T-helper 1 cell treated with Interleukin-12 subunit alpha and Interleukin-12 subunit beta and Interleukin-4 antibody, amounts not matched to agents 30 μg/mL and 1 μg/mL, for 36 hours (primary cell): ENCODE results near the gene GINS1.
"Not testable (repeated sequence)": the region's sequence is repeated elsewhere in the genome, so short reads cannot be mapped to it uniquely, and the experiment has no call there.

Experiments used
- H3K27ac Mint-ChIP-seq: one replicate; pipeline ENCODE4 v1.8.0; 2021; ENCODE audit warnings: mild to moderate bottlenecking, mixed read lengths
- H3K27me3 Mint-ChIP-seq: one replicate; pipeline ENCODE4 v1.8.0; 2021; ENCODE audit warnings: low read depth, mixed read lengths
- H3K36me3 Mint-ChIP-seq: one replicate; pipeline ENCODE4 v1.8.0; 2021; ENCODE audit warnings: low read depth, mixed read lengths
- H3K4me1 Mint-ChIP-seq: one replicate; pipeline ENCODE4 v1.8.0; 2021; ENCODE audit warnings: low read depth, mixed read lengths
- H3K4me3 Mint-ChIP-seq: one replicate; pipeline ENCODE4 v1.8.0; 2021; ENCODE audit warnings: mild to moderate bottlenecking, moderate library complexity, mixed read lengths
- H3K9me3 Mint-ChIP-seq: one replicate; pipeline ENCODE4 v1.8.0; 2021; ENCODE audit warnings: mixed read lengths

The GINS1 gene

GRCh38 chr20:25399037-25399430 is 8.4 kb upstream of the GINS1 start:
- no peak overlapping the region for H3K27ac Mint-ChIP-seq
- H3K4me3 Mint-ChIP-seq = no peak overlapping the region
- H3K9me3 Mint-ChIP-seq = peaks cover 12% of the 10 kb centered on the region
- peaks cover 7% of the 10 kb centered on the region for H3K36me3 Mint-ChIP-seq
- H3K4me1 Mint-ChIP-seq = peaks cover 5% of the 10 kb centered on the region
- H3K27me3 Mint-ChIP-seq = peaks cover 13% of the 10 kb centered on the region

- Mint-ChIP-seq H3K27me3 (peaks cover 13% of the 10 kb centered on the region), H3K9me3 (peaks cover 18% of the 10 kb centered on the region)
- not testable (repeated sequence) for H3K27ac Mint-ChIP-seq, H3K4me3 Mint-ChIP-seq, H3K36me3 Mint-ChIP-seq, H3K4me1 Mint-ChIP-seq
These were observed 7.2 kb upstream of the GINS1 start for GRCh38 chr20:25400291-25400732.

- no peak overlapping the region for H3K27ac Mint-ChIP-seq
- peaks cover 4% of the 10 kb centered on the region for H3K27me3 Mint-ChIP-seq
- H3K4me3 Mint-ChIP-seq = no peak overlapping the region
- H3K36me3 Mint-ChIP-seq = peaks cover 8% of the 10 kb centered on the region
- peaks cover 18% of the 10 kb centered on the region for H3K9me3 Mint-ChIP-seq
- H3K4me1 Mint-ChIP-seq = peaks cover 6% of the 10 kb centered on the region
These were observed 4.9 kb upstream of the GINS1 start for GRCh38 chr20:25402583-25402982.

GRCh38 chr20:25408170-25408547 is 686 bp downstream of the GINS1 start:
- H3K36me3 Mint-ChIP-seq = peaks cover 5% of the 10 kb centered on the region
- H3K4me1 Mint-ChIP-seq = peaks cover 19% of the 10 kb centered on the region
- H3K27me3 Mint-ChIP-seq = no peaks in the 10 kb centered on the region
- peak overlapping the region; percentile 85 for H3K27ac Mint-ChIP-seq
- peaks cover 11% of the 10 kb centered on the region for H3K9me3 Mint-ChIP-seq
- peak overlapping the region; percentile 95 for H3K4me3 Mint-ChIP-seq

- H3K27ac Mint-ChIP-seq = peak overlapping the region; percentile 18
These were observed 1.4 kb downstream of the GINS1 start for GRCh38 chr20:25408890-25409289.

GRCh38 chr20:25418776-25419175 is 11.3 kb downstream of the GINS1 start:
- Mint-ChIP-seq H3K4me3 (no peak overlapping the region), H3K27me3 (no peaks in the 10 kb centered on the region), H3K4me1 (peaks cover 6% of the 10 kb centered on the region), H3K27ac (no peak overlapping the region), H3K9me3 (no peaks in the 10 kb centered on the region), H3K36me3 (peaks cover 9% of the 10 kb centered on the region)

More at GRCh38 chr20:25408890-25409289, 1.4 kb downstream of the GINS1 start:
- Mint-ChIP-seq H3K36me3 (peaks cover 5% of the 10 kb centered on the region), H3K27me3 (no peaks in the 10 kb centered on the region), H3K9me3 (peaks cover 7% of the 10 kb centered on the region), H3K4me1 (peaks cover 20% of the 10 kb centered on the region), H3K4me3 (peak overlapping the region; percentile 95)

GRCh38 chr20:25421102-25421501 is 13.6 kb downstream of the GINS1 start:
- H3K4me3 Mint-ChIP-seq = no peak overlapping the region
- peaks cover 10% of the 10 kb centered on the region for H3K4me1 Mint-ChIP-seq
- H3K27me3 Mint-ChIP-seq = no peaks in the 10 kb centered on the region
- no peak overlapping the region for H3K27ac Mint-ChIP-seq
- no peaks in the 10 kb centered on the region for H3K9me3 Mint-ChIP-seq
- H3K36me3 Mint-ChIP-seq = peaks cover 21% of the 10 kb centered on the region

- H3K9me3 Mint-ChIP-seq = no peaks in the 10 kb centered on the region
- H3K4me1 Mint-ChIP-seq = peaks cover 9% of the 10 kb centered on the region
- H3K4me3 Mint-ChIP-seq = no peak overlapping the region
- H3K27me3 Mint-ChIP-seq = no peaks in the 10 kb centered on the region
- no peak overlapping the region for H3K27ac Mint-ChIP-seq
- H3K36me3 Mint-ChIP-seq = peaks cover 26% of the 10 kb centered on the region
These were observed 14.6 kb downstream of the GINS1 start for GRCh38 chr20:25422032-25422431.

- no peak overlapping the region for H3K27ac Mint-ChIP-seq
- H3K36me3 Mint-ChIP-seq = peaks cover 35% of the 10 kb centered on the region
- no peaks in the 10 kb centered on the region for H3K9me3 Mint-ChIP-seq
- H3K4me3 Mint-ChIP-seq = no peak overlapping the region
- no peaks in the 10 kb centered on the region for H3K27me3 Mint-ChIP-seq
- H3K4me1 Mint-ChIP-seq = peaks cover 6% of the 10 kb centered on the region
These were observed 17.1 kb downstream of the GINS1 start for GRCh38 chr20:25424536-25424935.

- Mint-ChIP-seq H3K9me3 (no peaks in the 10 kb centered on the region), H3K36me3 (peaks cover 12% of the 10 kb centered on the region), H3K27ac (no peak overlapping the region), H3K4me3 (no peak overlapping the region), H3K4me1 (peaks cover 3% of the 10 kb centered on the region), H3K27me3 (no peaks in the 10 kb centered on the region)
These were observed 29.7 kb downstream of the GINS1 start for GRCh38 chr20:25437153-25437581.

- no peak overlapping the region for H3K4me3 Mint-ChIP-seq
- peaks cover 3% of the 10 kb centered on the region for H3K4me1 Mint-ChIP-seq
- no peak overlapping the region for H3K27ac Mint-ChIP-seq
- peaks cover 11% of the 10 kb centered on the region for H3K36me3 Mint-ChIP-seq
- H3K9me3 Mint-ChIP-seq = no peaks in the 10 kb centered on the region
- H3K27me3 Mint-ChIP-seq = no peaks in the 10 kb centered on the region
These were observed 31.9 kb downstream of the GINS1 start for GRCh38 chr20:25439328-25439727.

GRCh38 chr20:25444556-25444955 is 37.1 kb downstream of the GINS1 start:
- H3K4me1 Mint-ChIP-seq = peaks cover 5% of the 10 kb centered on the region
- H3K27me3 Mint-ChIP-seq = no peaks in the 10 kb centered on the region
- no peaks in the 10 kb centered on the region for H3K9me3 Mint-ChIP-seq
- peaks cover 30% of the 10 kb centered on the region for H3K36me3 Mint-ChIP-seq
- H3K4me3 Mint-ChIP-seq = no peak overlapping the region
- H3K27ac Mint-ChIP-seq = no peak overlapping the region

- Mint-ChIP-seq H3K36me3 (peaks cover 30% of the 10 kb centered on the region), H3K4me3 (no peak overlapping the region), H3K27me3 (no peaks in the 10 kb centered on the region), H3K4me1 (peaks cover 5% of the 10 kb centered on the region), H3K27ac (no peak overlapping the region), H3K9me3 (no peaks in the 10 kb centered on the region)
These were observed 40.2 kb downstream of the GINS1 start for GRCh38 chr20:25447671-25448070.

- Mint-ChIP-seq H3K27me3 (no peaks in the 10 kb centered on the region), H3K4me1 (no peaks in the 10 kb centered on the region), H3K27ac (no peak overlapping the region), H3K9me3 (no peaks in the 10 kb centered on the region), H3K36me3 (peaks cover 13% of the 10 kb centered on the region), H3K4me3 (no peak overlapping the region)
These were observed 44.9 kb downstream of the GINS1 start for GRCh38 chr20:25452333-25452732.

GRCh38 chr20:25453035-25453810 is 45.8 kb downstream of the GINS1 start:
- H3K36me3 Mint-ChIP-seq = peaks cover 6% of the 10 kb centered on the region
- no peaks in the 10 kb centered on the region for H3K27me3 Mint-ChIP-seq
- H3K9me3 Mint-ChIP-seq = no peaks in the 10 kb centered on the region
- H3K4me3 Mint-ChIP-seq = no peak overlapping the region
- no peaks in the 10 kb centered on the region for H3K4me1 Mint-ChIP-seq
- no peak overlapping the region for H3K27ac Mint-ChIP-seq
